ENCODE results near the gene MLPH.

- TF ChIP-seq POLR2A (IDR thresholded peaks at IDR 0.05; ENCODE audit: low read depth, low read length) (no peak), POU2F2 (IDR thresholded peaks at IDR 0.05; ENCODE audit: low read depth, low read length) (no peak)
Observed at GRCh38 chr2:237601453-237602116, 114.5 kb downstream of the MLPH start.
